Vagina (tissue), 2 donors: ENCODE measurements around the gene PTPRN2.

Experiments used
- CTCF ChIP-seq, 3 experiments: fragments of 450-650 bp in 2 of 3; fragments of 200-600 bp in 1 of 3; sonication (generic) in 1 of 3; IDR thresholded peaks; one replicate each; pipeline ENCODE4 v1.5.1; 2017 to 2019; ENCODE audit warnings: antibody characterized with exemption in 3 of 3, mild to moderate bottlenecking in 2 of 3, moderate library complexity in 2 of 3
- POLR2A ChIP-seq, 2 donors: fragments of 450-650 bp; IDR thresholded peaks; one replicate each; pipeline ENCODE4 v1.6.1; 2017; ENCODE audit warnings: antibody characterized with exemption in 2 of 2, mild to moderate bottlenecking in 2 of 2, moderate library complexity in 2 of 2
- POLR2AphosphoS5 ChIP-seq, 2 donors: sonication (generic); formaldehyde crosslinking; IDR thresholded peaks; one replicate each; pipeline ENCODE4 v1.9.0; 2017; ENCODE audit warnings: antibody characterized with exemption in 2 of 2, mild to moderate bottlenecking in 2 of 2, low read depth in 1 of 2; ENCODE audit not compliant: insufficient read depth in 1 of 2

GRCh38 chr7:158445421-158446175, 142.0 kb downstream of the PTPRN2 start:
- no peak for TF ChIP-seq POLR2AphosphoS5 (IDR thresholded peaks at IDR 0.05; ENCODE audit: insufficient read depth in 1 of 2, low read depth in 1 of 2)
- no peak for TF ChIP-seq POLR2A (IDR thresholded peaks at IDR 0.05)
- no peak for TF ChIP-seq CTCF (IDR thresholded peaks at IDR 0.05)
